Adrenal gland (tissue), 5 donors: Measurements from ENCODE around the gene TDRD12.
"Not testable (repeated sequence)": the region's sequence is repeated elsewhere in the genome, so short reads cannot be mapped to it uniquely, and the experiment has no call there.

Experiments
- POLR2A ChIP-seq, 2 donors: fragments of 450-650 bp; IDR thresholded peaks; one replicate each; pipeline ENCODE4 v1.6.1; 2017; ENCODE audit warnings: antibody characterized with exemption in 2 of 2, mild to moderate bottlenecking in 2 of 2, moderate library complexity in 1 of 2
- TF ChIP-seq, protein P1 (sequence below), 6 experiments: fragments of 450-650 bp in 4 of 6; fragments of 200-600 bp in 2 of 6; sonication (generic) in 1 of 6; IDR thresholded peaks; 1 replicate in 5 of 6; 2 replicates in 1 of 6; pipeline versions ENCODE4 v1.5.1 to v1.8.0; 2016 to 2021; ENCODE audit warnings: antibody characterized with exemption in 6 of 6, mild to moderate bottlenecking in 2 of 6, moderate library complexity in 1 of 6
- donor health status: DM: no; HTN: no; CAD: no.

GRCh38 chr19:32787161-32787813 is 67.7 kb downstream of the TDRD12 start:
- TF ChIP-seq, protein P1, sequence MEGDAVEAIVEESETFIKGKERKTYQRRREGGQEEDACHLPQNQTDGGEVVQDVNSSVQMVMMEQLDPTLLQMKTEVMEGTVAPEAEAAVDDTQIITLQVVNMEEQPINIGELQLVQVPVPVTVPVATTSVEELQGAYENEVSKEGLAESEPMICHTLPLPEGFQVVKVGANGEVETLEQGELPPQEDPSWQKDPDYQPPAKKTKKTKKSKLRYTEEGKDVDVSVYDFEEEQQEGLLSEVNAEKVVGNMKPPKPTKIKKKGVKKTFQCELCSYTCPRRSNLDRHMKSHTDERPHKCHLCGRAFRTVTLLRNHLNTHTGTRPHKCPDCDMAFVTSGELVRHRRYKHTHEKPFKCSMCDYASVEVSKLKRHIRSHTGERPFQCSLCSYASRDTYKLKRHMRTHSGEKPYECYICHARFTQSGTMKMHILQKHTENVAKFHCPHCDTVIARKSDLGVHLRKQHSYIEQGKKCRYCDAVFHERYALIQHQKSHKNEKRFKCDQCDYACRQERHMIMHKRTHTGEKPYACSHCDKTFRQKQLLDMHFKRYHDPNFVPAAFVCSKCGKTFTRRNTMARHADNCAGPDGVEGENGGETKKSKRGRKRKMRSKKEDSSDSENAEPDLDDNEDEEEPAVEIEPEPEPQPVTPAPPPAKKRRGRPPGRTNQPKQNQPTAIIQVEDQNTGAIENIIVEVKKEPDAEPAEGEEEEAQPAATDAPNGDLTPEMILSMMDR (IDR thresholded peaks at IDR 0.05), result not testable (repeated sequence)
- TF ChIP-seq POLR2A (IDR thresholded peaks at IDR 0.05), result not testable (repeated sequence)
